GM18907 (cell line): ENCODE results near the gene SZRD1.

Experiments used
- ATAC-seq: cut with Tn5 transposase; IDR thresholded peaks from one replicate; pipeline ENCODE4 v1.9.1; 2021; ENCODE audit warnings: mild to moderate bottlenecking, moderate library complexity; ENCODE audit not compliant: unreplicated experiment

Gene SZRD1

GRCh38 chr1:16436946-16437474, 70.0 kb downstream of the SZRD1 start, which contains the start of gene SPATA21:
TSS of gene SPATA21 (minus strand) at chr1:16437424. CDS start at chr1:16431371, 6,053 bp downstream.
- no peak for ATAC-seq

- ATAC-seq, result no peak
Observed at GRCh38 chr1:16438516-16438915, 71.5 kb downstream of the SZRD1 start.

GRCh38 chr1:16438924-16439323, 71.9 kb downstream of the SZRD1 start:
- ATAC-seq, result no peak

- ATAC-seq, result peak; percentile 26
Observed at GRCh38 chr1:16440131-16440469, 73.1 kb downstream of the SZRD1 start.

GRCh38 chr1:16440470-16441281, 73.6 kb downstream of the SZRD1 start, which contains the start of gene NECAP2:
TSS of gene NECAP2 (plus strand) at chr1:16440724. CDS start at chr1:16440762, 38 bp downstream.
- peak; percentile 85 for ATAC-seq

- ATAC-seq, result peak; percentile 13
Observed at GRCh38 chr1:16441282-16441665, 74.2 kb downstream of the SZRD1 start.

- no peak for ATAC-seq
Observed at GRCh38 chr1:16442265-16442664, 75.2 kb downstream of the SZRD1 start.

- ATAC-seq, result no peak
Observed at GRCh38 chr1:16442941-16443340, 75.9 kb downstream of the SZRD1 start.

GRCh38 chr1:16443975-16444770, 77.1 kb downstream of the SZRD1 start:
- no peak for ATAC-seq

- no peak for ATAC-seq
Observed at GRCh38 chr1:16445052-16445451, 78.0 kb downstream of the SZRD1 start.

- no peak for ATAC-seq
Observed at GRCh38 chr1:16446116-16446515, 79.1 kb downstream of the SZRD1 start.

GRCh38 chr1:16447641-16448040, 80.6 kb downstream of the SZRD1 start:
- ATAC-seq, result no peak
